LNCaP clone FGC (cell line): ENCODE measurements around the gene RBFOX2.
A peak's percentile ranks its signal among the peaks of the same experiment; 100 is the strongest.

ENCODE experiments used
- DNase-seq: peaks from one replicate; pipeline ENCODE4 v3.0.0-alpha.2; 2011; ENCODE audit warnings: low read depth
- H3K4me3 ChIP-seq: 2 replicates; pipeline ENCODE4 v1.5.1; 2011; ENCODE audit warnings: mild to moderate bottlenecking, low read depth, low read length, control low read depth
- CTCF ChIP-seq: IDR thresholded peaks from 2 replicates; pipeline ENCODE4 v1.5.1; 2012; ENCODE audit warnings: mild to moderate bottlenecking; ENCODE audit not compliant: control insufficient read depth, insufficient read depth; ENCODE audit errors: extremely low read depth

Gene RBFOX2

GRCh38 chr22:36068776-36069344 lies 40.2 kb upstream of the RBFOX2 start:
- no peak overlapping the region for H3K4me3 ChIP-seq
- DNase-seq: no peak
- no peak for TF ChIP-seq CTCF

GRCh38 chr22:36067235-36067558 lies 38.6 kb upstream of the RBFOX2 start:
- DNase-seq: no peak
- no peak for TF ChIP-seq CTCF
- no peak overlapping the region for H3K4me3 ChIP-seq

GRCh38 chr22:36065775-36066544 lies 37.3 kb upstream of the RBFOX2 start:
- peak; percentile 67 for DNase-seq
- peak; percentile 71 for TF ChIP-seq CTCF
- peak overlapping the region; percentile 54 for H3K4me3 ChIP-seq

GRCh38 chr22:36065462-36065774 lies 36.8 kb upstream of the RBFOX2 start:
- H3K4me3 ChIP-seq: peak overlapping the region; percentile 54
- TF ChIP-seq CTCF: no peak
- no peak for DNase-seq

GRCh38 chr22:36064358-36064757 lies 35.7 kb upstream of the RBFOX2 start:
- H3K4me3 ChIP-seq: no peak overlapping the region
- no peak for DNase-seq
- no peak for TF ChIP-seq CTCF

GRCh38 chr22:36056980-36057379 lies 28.4 kb upstream of the RBFOX2 start:
- no peak for DNase-seq
- no peak for TF ChIP-seq CTCF

More at GRCh38 chr22:36056980-36057379, 28.4 kb upstream of the RBFOX2 start:
- H3K4me3 ChIP-seq: no peak overlapping the region
